HG03064 (cell line): ENCODE results near the gene MAGEB10.
"Not testable (repeated sequence)": the region's sequence is repeated elsewhere in the genome, so short reads cannot be mapped to it uniquely, and the experiment has no call there.

Experiments used
- ATAC-seq: cut with Tn5 transposase; IDR thresholded peaks from one replicate; pipeline ENCODE4 v1.9.1; 2021; ENCODE audit warnings: low read depth; ENCODE audit not compliant: unreplicated experiment

The MAGEB10 gene

GRCh38 chrX:27807690-27808089, at the start of gene MAGEB10:
Gene MAGEB10 (plus strand): TSS chrX:27807990. CDS start chrX:27821307, 13,317 bp downstream.
- ATAC-seq = no peak

GRCh38 chrX:27765718-27766117, 42.1 kb upstream of the MAGEB10 start:
- no peak for ATAC-seq

- no peak for ATAC-seq
Measured at GRCh38 chrX:27767387-27767786, 40.4 kb upstream of the MAGEB10 start.

GRCh38 chrX:27775984-27776383, 31.8 kb upstream of the MAGEB10 start:
- no peak for ATAC-seq

GRCh38 chrX:27796640-27797257, 11.0 kb upstream of the MAGEB10 start:
- ATAC-seq = no peak

GRCh38 chrX:27797575-27797974, 10.2 kb upstream of the MAGEB10 start:
- no peak for ATAC-seq

GRCh38 chrX:27808226-27808625, 436 bp downstream of the MAGEB10 start:
- no peak for ATAC-seq

GRCh38 chrX:27808991-27809859, 1.4 kb downstream of the MAGEB10 start:
- ATAC-seq = not testable (repeated sequence)

- no peak for ATAC-seq
Measured at GRCh38 chrX:27815209-27815608, 7.4 kb downstream of the MAGEB10 start.

- ATAC-seq = no peak
Measured at GRCh38 chrX:27823812-27824211, 16.0 kb downstream of the MAGEB10 start.

- no peak for ATAC-seq
Measured at GRCh38 chrX:27838185-27838584, 30.4 kb downstream of the MAGEB10 start.

- no peak for ATAC-seq
Measured at GRCh38 chrX:27840881-27841280, 33.1 kb downstream of the MAGEB10 start.

GRCh38 chrX:27842859-27843258, 35.1 kb downstream of the MAGEB10 start:
- ATAC-seq = no peak

GRCh38 chrX:27860337-27860736, 52.5 kb downstream of the MAGEB10 start:
- ATAC-seq = no peak

- no peak for ATAC-seq
Measured at GRCh38 chrX:27863809-27864208, 56.0 kb downstream of the MAGEB10 start.
